Neuron (in vitro differentiated cells): ENCODE measurements around the gene NOL6.
"Not testable (repeated sequence)": the region's sequence is repeated elsewhere in the genome, so short reads cannot be mapped to it uniquely, and the experiment has no call there.

Experiments
- H2AFZ ChIP-seq: one replicate; pipeline ENCODE4 v1.6.1; 2013; ENCODE audit warnings: low read depth, mild to moderate bottlenecking, inconsistent platforms, low read length, moderate library complexity
- H3K27me3 ChIP-seq: one replicate; pipeline ENCODE4 v1.6.1; 2013; ENCODE audit warnings: low read length; ENCODE audit not compliant: insufficient read depth
- H3K36me3 ChIP-seq: one replicate; pipeline ENCODE4 v1.6.1; 2013; ENCODE audit warnings: low read length; ENCODE audit not compliant: insufficient read depth
- H3K4me1 ChIP-seq: one replicate; pipeline ENCODE4 v1.6.1; 2013; ENCODE audit warnings: low read length; ENCODE audit not compliant: insufficient read depth
- H3K4me3 ChIP-seq: 2 replicates; pipeline ENCODE4 v1.5.1; 2013; ENCODE audit warnings: mild to moderate bottlenecking, low read length, moderate library complexity
- H3K9me3 ChIP-seq: one replicate; pipeline ENCODE4 v1.6.1; 2013; ENCODE audit warnings: low read length

The NOL6 gene

GRCh38 chr9:33429256-33429985 lies 44.3 kb downstream of the NOL6 start:
- Histone ChIP-seq H3K36me3 (no peaks in the 10 kb centered on the region), H3K4me3 (no peak overlapping the region), H2AFZ (no peak overlapping the region), H3K4me1 (no peaks in the 10 kb centered on the region), H3K27me3 (no peaks in the 10 kb centered on the region), H3K9me3 (no peaks in the 10 kb centered on the region)

GRCh38 chr9:33426843-33427293 lies 46.9 kb downstream of the NOL6 start:
- H3K27me3 ChIP-seq = no peaks in the 10 kb centered on the region
- no peaks in the 10 kb centered on the region for H3K9me3 ChIP-seq
- no peak overlapping the region for H2AFZ ChIP-seq
- H3K4me3 ChIP-seq = no peak overlapping the region
- H3K4me1 ChIP-seq = no peaks in the 10 kb centered on the region
- no peaks in the 10 kb centered on the region for H3K36me3 ChIP-seq

DNA sequence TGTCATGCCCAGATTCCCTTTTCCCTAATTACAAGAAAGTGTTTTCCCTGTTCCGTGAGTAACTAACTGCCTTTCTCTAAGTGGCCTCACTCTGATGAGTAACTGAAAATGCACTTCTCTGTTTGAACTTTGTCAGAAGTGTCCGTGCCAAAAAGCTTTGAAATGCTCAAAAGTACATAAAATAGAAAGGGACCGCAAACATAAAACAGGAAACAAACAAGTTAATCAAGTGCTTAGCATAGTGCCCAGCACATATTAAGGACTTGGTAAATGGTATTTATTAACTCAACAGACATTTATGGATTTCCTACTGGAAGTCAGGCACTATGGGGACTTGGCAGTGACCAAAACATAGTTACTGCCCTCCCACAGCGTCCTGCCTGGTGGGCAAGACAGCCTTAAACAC lies 48.6 kb downstream of the NOL6 start:
- no peak overlapping the region for H3K4me3 ChIP-seq
- no peaks in the 10 kb centered on the region for H3K36me3 ChIP-seq
- no peaks in the 10 kb centered on the region for H3K27me3 ChIP-seq
- no peak overlapping the region for H2AFZ ChIP-seq
- H3K4me1 ChIP-seq = no peaks in the 10 kb centered on the region
- H3K9me3 ChIP-seq = no peaks in the 10 kb centered on the region

DNA sequence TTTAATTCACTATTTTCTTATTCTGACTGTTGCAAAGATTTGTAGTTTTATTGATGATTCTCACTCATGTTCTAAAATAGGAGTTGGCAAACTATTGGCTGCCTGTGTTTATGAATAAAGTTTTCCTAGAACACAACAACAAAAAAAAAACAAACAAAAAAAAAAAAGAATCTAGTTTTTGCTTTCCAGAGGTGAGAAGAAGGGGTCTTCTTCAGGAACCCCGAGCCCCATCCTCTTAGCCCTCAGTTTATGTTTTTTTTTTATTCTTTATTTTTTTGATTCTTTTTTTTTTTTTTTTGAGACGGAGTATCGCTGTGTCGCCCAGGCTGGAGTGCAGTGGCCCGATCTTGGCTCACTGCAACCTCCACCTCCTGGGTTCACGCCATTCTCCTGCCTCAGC lies 49.2 kb downstream of the NOL6 start:
- not testable (repeated sequence) for H3K9me3 ChIP-seq, H3K27me3 ChIP-seq, H3K4me3 ChIP-seq, H3K4me1 ChIP-seq, H2AFZ ChIP-seq, H3K36me3 ChIP-seq

- H3K4me1 ChIP-seq, H3K4me3 ChIP-seq, H3K36me3 ChIP-seq, H3K27me3 ChIP-seq, H3K9me3 ChIP-seq, H2AFZ ChIP-seq: not testable (repeated sequence)
Measured at GRCh38 chr9:33424043-33424442, 49.7 kb downstream of the NOL6 start.

- H2AFZ ChIP-seq = no peak overlapping the region
- H3K27me3 ChIP-seq = peaks cover 4% of the 10 kb centered on the region
- H3K4me1 ChIP-seq = no peaks in the 10 kb centered on the region
- no peaks in the 10 kb centered on the region for H3K9me3 ChIP-seq
- H3K36me3 ChIP-seq = no peaks in the 10 kb centered on the region
- H3K4me3 ChIP-seq = no peak overlapping the region
Measured at GRCh38 chr9:33419708-33420303, 53.9 kb downstream of the NOL6 start.

- H3K27me3 ChIP-seq = peaks cover 4% of the 10 kb centered on the region
- H3K4me3 ChIP-seq = no peak overlapping the region
- no peaks in the 10 kb centered on the region for H3K9me3 ChIP-seq
- no peaks in the 10 kb centered on the region for H3K4me1 ChIP-seq
- H3K36me3 ChIP-seq = no peaks in the 10 kb centered on the region
- no peak overlapping the region for H2AFZ ChIP-seq
Measured at GRCh38 chr9:33418090-33418489, 55.6 kb downstream of the NOL6 start.

GRCh38 chr9:33416996-33417395 lies 56.7 kb downstream of the NOL6 start:
- Histone ChIP-seq H3K9me3 (no peaks in the 10 kb centered on the region), H2AFZ (no peak overlapping the region), H3K36me3 (no peaks in the 10 kb centered on the region), H3K4me1 (no peaks in the 10 kb centered on the region), H3K27me3 (peaks cover 4% of the 10 kb centered on the region), H3K4me3 (no peak overlapping the region)

DNA sequence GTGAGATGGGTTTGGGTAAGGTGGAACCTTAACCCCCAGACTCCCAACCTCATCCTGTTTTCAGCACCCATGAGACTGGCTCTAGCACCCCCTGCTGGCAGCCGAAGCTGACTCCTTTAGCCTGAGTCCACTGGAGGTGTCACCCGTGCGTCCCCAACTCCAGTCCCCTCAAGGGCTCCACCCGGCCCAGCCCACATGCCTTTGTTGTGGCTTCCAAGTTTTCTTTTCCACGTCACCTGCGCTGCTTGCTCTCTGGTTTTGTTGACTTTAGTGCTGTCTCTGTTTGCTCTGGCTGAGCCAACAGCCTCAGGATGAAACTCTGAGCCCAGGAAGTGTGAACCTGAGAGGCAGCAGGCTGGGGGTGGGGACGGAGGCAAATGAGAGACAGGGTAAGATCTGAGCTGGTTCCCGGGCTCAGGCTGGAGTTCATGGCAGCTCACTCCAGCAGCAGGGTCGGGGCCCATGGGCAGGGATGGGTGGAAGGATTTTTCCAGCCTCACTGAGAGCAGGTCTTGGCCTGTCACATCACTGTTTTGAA lies 58.2 kb downstream of the NOL6 start:
- H3K4me1 ChIP-seq = no peaks in the 10 kb centered on the region
- H3K36me3 ChIP-seq = no peaks in the 10 kb centered on the region
- no peaks in the 10 kb centered on the region for H3K9me3 ChIP-seq
- H2AFZ ChIP-seq = no peak overlapping the region
- peaks cover 4% of the 10 kb centered on the region for H3K27me3 ChIP-seq
- H3K4me3 ChIP-seq = no peak overlapping the region

DNA sequence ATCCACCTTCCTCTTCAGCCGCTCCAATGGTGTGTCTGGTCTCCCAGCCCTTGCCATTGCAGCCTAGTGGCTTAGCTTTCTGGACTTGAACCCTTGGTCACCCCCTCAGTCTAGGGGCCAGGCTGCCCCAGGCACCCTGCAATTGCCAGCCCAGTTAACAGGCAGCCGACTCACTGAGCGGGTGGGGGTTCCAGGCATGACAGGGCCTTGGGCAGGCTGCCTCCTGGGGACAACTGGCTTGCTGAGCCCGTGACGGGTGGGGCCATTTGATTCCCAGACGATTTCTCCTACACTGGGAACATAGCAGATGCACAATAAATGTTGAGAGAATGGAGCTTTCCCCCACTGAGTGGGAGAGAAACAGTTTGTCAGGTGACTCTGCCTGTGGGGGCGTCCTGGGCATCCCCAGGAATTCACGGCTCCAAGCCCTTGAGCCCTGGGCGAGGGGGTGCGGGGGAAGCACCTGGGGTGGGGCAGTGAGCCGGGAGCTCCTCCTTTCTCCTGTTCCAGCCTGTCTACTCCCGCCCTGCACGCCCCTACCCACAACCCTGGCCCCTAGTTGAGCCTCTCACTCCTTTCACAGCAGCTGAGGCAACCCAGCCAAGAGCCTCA lies 58.7 kb downstream of the NOL6 start:
- H3K4me1 ChIP-seq = no peaks in the 10 kb centered on the region
- H3K9me3 ChIP-seq = no peaks in the 10 kb centered on the region
- H3K36me3 ChIP-seq = no peaks in the 10 kb centered on the region
- peaks cover 4% of the 10 kb centered on the region for H3K27me3 ChIP-seq
- H2AFZ ChIP-seq = no peak overlapping the region
- no peak overlapping the region for H3K4me3 ChIP-seq

DNA sequence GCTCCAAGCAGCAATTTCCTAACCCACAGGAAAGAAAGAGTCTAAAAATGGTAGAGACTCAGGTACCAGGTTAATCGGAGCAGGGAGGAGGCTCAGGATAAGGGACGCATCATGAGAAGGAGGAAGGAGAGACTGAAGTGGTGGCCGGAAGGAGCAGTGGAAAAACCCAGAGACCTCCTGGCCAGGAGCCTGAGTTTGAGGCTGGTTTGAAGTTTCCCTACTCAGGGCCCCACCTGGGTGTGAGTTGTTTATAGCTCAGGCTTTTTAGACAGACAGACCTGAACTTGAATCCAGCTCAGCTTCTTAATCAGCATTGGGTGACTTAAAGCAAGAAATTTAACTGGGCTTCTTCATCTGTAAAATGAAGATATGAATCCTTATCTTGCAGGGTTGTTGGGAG lies 59.5 kb downstream of the NOL6 start:
- no peaks in the 10 kb centered on the region for H3K36me3 ChIP-seq
- H3K4me3 ChIP-seq = no peak overlapping the region
- peaks cover 4% of the 10 kb centered on the region for H3K27me3 ChIP-seq
- H3K4me1 ChIP-seq = no peaks in the 10 kb centered on the region
- no peak overlapping the region for H2AFZ ChIP-seq
- no peaks in the 10 kb centered on the region for H3K9me3 ChIP-seq
